Measurements from ENCODE around the gene COL6A3.

Gene COL6A3

GRCh38 chr2:237379636-237380035 is 34.3 kb downstream of the COL6A3 start:
- Histone ChIP-seq H3K4me1 (ENCODE audit: insufficient read depth, low read length, poor library complexity, severe bottlenecking) (no peaks in the 10 kb centered on the region), H3K9me3 (ENCODE audit: insufficient read depth, low read depth, low read length) (no peaks in the 10 kb centered on the region), H3K9ac (ENCODE audit: low read depth, low read length, poor library complexity, severe bottlenecking) (no peak overlapping the region), H3K79me2 (ENCODE audit: insufficient read depth, low read length) (no peaks in the 10 kb centered on the region), H3K9me2 (replicated peaks; ENCODE audit: low read depth, low read length) (no peaks in the 10 kb centered on the region), H4K20me1 (ENCODE audit: insufficient read depth, low read length, poor library complexity, severe bottlenecking) (no peaks in the 10 kb centered on the region), H3K4me2 (ENCODE audit: low read depth, low read length, poor library complexity, severe bottlenecking) (no peak overlapping the region), H3K27me3 (ENCODE audit: insufficient read depth, low read length, poor library complexity, severe bottlenecking) (no peaks in the 10 kb centered on the region), H3K36me3 (ENCODE audit: insufficient read depth, low read length) (no peaks in the 10 kb centered on the region), H3K4me3 (ENCODE audit: low read length, poor library complexity, severe bottlenecking) (no peak overlapping the region), H3F3A (ENCODE audit: low read depth) (no peaks in the 10 kb centered on the region), H2AFZ (ENCODE audit: low read length) (no peak overlapping the region)
- TF ChIP-seq, protein P1, sequence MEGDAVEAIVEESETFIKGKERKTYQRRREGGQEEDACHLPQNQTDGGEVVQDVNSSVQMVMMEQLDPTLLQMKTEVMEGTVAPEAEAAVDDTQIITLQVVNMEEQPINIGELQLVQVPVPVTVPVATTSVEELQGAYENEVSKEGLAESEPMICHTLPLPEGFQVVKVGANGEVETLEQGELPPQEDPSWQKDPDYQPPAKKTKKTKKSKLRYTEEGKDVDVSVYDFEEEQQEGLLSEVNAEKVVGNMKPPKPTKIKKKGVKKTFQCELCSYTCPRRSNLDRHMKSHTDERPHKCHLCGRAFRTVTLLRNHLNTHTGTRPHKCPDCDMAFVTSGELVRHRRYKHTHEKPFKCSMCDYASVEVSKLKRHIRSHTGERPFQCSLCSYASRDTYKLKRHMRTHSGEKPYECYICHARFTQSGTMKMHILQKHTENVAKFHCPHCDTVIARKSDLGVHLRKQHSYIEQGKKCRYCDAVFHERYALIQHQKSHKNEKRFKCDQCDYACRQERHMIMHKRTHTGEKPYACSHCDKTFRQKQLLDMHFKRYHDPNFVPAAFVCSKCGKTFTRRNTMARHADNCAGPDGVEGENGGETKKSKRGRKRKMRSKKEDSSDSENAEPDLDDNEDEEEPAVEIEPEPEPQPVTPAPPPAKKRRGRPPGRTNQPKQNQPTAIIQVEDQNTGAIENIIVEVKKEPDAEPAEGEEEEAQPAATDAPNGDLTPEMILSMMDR (conservative IDR thresholded peaks at IDR 0.05; ENCODE audit: low read length) = no peak
- no peak for TF ChIP-seq EZH2phosphoT487 (IDR thresholded peaks at IDR 0.05; ENCODE audit: borderline replicate concordance)

- H3K9ac ChIP-seq (ENCODE audit: low read depth, low read length, poor library complexity, severe bottlenecking) = no peak overlapping the region
- H3F3A ChIP-seq (ENCODE audit: low read depth) = no peaks in the 10 kb centered on the region
- H3K27me3 ChIP-seq (ENCODE audit: insufficient read depth, low read length, poor library complexity, severe bottlenecking) = no peaks in the 10 kb centered on the region
- no peak for TF ChIP-seq EZH2phosphoT487 (IDR thresholded peaks at IDR 0.05; ENCODE audit: borderline replicate concordance)
- TF ChIP-seq, protein P1 (conservative IDR thresholded peaks at IDR 0.05; ENCODE audit: low read length) = no peak
- no peaks in the 10 kb centered on the region for H3K4me1 ChIP-seq (ENCODE audit: insufficient read depth, low read length, poor library complexity, severe bottlenecking)
- no peak overlapping the region for H3K4me3 ChIP-seq (ENCODE audit: low read length, poor library complexity, severe bottlenecking)
- no peaks in the 10 kb centered on the region for H3K36me3 ChIP-seq (ENCODE audit: insufficient read depth, low read length)
- no peak overlapping the region for H2AFZ ChIP-seq (ENCODE audit: low read length)
- no peaks in the 10 kb centered on the region for H3K9me2 ChIP-seq (replicated peaks; ENCODE audit: low read depth, low read length)
- H4K20me1 ChIP-seq (ENCODE audit: insufficient read depth, low read length, poor library complexity, severe bottlenecking) = no peaks in the 10 kb centered on the region
- H3K79me2 ChIP-seq (ENCODE audit: insufficient read depth, low read length) = no peaks in the 10 kb centered on the region
- no peak overlapping the region for H3K4me2 ChIP-seq (ENCODE audit: low read depth, low read length, poor library complexity, severe bottlenecking)
- no peaks in the 10 kb centered on the region for H3K9me3 ChIP-seq (ENCODE audit: insufficient read depth, low read depth, low read length)
Observed at GRCh38 chr2:237378650-237379049, 35.3 kb downstream of the COL6A3 start.

GRCh38 chr2:237374284-237375060 is 39.5 kb downstream of the COL6A3 start:
- Histone ChIP-seq H3K79me2 (ENCODE audit: insufficient read depth, low read length) (no peaks in the 10 kb centered on the region), H3K9me3 (ENCODE audit: insufficient read depth, low read depth, low read length) (no peaks in the 10 kb centered on the region), H4K20me1 (ENCODE audit: insufficient read depth, low read length, poor library complexity, severe bottlenecking) (no peaks in the 10 kb centered on the region), H3K9me2 (replicated peaks; ENCODE audit: low read depth, low read length) (no peaks in the 10 kb centered on the region), H3K4me3 (ENCODE audit: low read length, poor library complexity, severe bottlenecking) (no peak overlapping the region), H3K36me3 (ENCODE audit: insufficient read depth, low read length) (no peaks in the 10 kb centered on the region), H2AFZ (ENCODE audit: low read length) (no peak overlapping the region), H3K4me2 (ENCODE audit: low read depth, low read length, poor library complexity, severe bottlenecking) (no peak overlapping the region), H3F3A (ENCODE audit: low read depth) (no peaks in the 10 kb centered on the region), H3K4me1 (ENCODE audit: insufficient read depth, low read length, poor library complexity, severe bottlenecking) (no peaks in the 10 kb centered on the region), H3K9ac (ENCODE audit: low read depth, low read length, poor library complexity, severe bottlenecking) (no peak overlapping the region), H3K27me3 (ENCODE audit: insufficient read depth, low read length, poor library complexity, severe bottlenecking) (no peaks in the 10 kb centered on the region)
- TF ChIP-seq EZH2phosphoT487 (IDR thresholded peaks at IDR 0.05; ENCODE audit: borderline replicate concordance) = no peak
- TF ChIP-seq, protein P1 (conservative IDR thresholded peaks at IDR 0.05; ENCODE audit: low read length) = no peak

Data from Loucy (cell line).